SHP77 (cell line): ENCODE data around the gene ADD2.

Experiments used
- DNase-seq, 2 experiments: peaks; one replicate each; lab custom pipeline; 2025; lab: John Stamatoyannopoulos, UW

ADD2 gene

GRCh38 chr2:70785137-70785911 lies 17.3 kb upstream of the ADD2 start:
- DNase-seq: peak; percentile 24 to 35

GRCh38 chr2:70784320-70784719 lies 16.3 kb upstream of the ADD2 start:
- no peak for DNase-seq

GRCh38 chr2:70779911-70780545 lies 12.0 kb upstream of the ADD2 start:
- DNase-seq: no peak

- no peak for DNase-seq
These were observed 11.5 kb upstream of the ADD2 start for GRCh38 chr2:70779491-70779890.

GRCh38 chr2:70778676-70779075 lies 10.7 kb upstream of the ADD2 start:
- no peak for DNase-seq

GRCh38 chr2:70777450-70777849 lies 9.4 kb upstream of the ADD2 start:
- no peak for DNase-seq

GRCh38 chr2:70776266-70776665 lies 8.3 kb upstream of the ADD2 start:
- no peak for DNase-seq

GRCh38 chr2:70775141-70775540 lies 7.1 kb upstream of the ADD2 start:
- DNase-seq: no peak

GRCh38 chr2:70772486-70773155 lies 4.6 kb upstream of the ADD2 start:
- DNase-seq: no peak

GRCh38 chr2:70771446-70771845 lies 3.4 kb upstream of the ADD2 start:
- DNase-seq: no peak

- no peak for DNase-seq
These were observed 1.4 kb upstream of the ADD2 start for GRCh38 chr2:70769450-70769849.

GRCh38 chr2:70768590-70769085 lies 638 bp upstream of the ADD2 start:
- no peak for DNase-seq

- peak; percentile 19 to 32 for DNase-seq
These were observed 811 bp downstream of the ADD2 start for GRCh38 chr2:70767079-70767698.

- DNase-seq: no peak
These were observed 1.5 kb downstream of the ADD2 start for GRCh38 chr2:70766357-70767078.

GRCh38 chr2:70765507-70765906 lies 2.5 kb downstream of the ADD2 start:
- no peak for DNase-seq

- no peak for DNase-seq
These were observed 8.6 kb downstream of the ADD2 start for GRCh38 chr2:70759446-70759845.

- no peak for DNase-seq
These were observed 10.0 kb downstream of the ADD2 start for GRCh38 chr2:70757966-70758365.

- DNase-seq: no peak
These were observed 10.6 kb downstream of the ADD2 start for GRCh38 chr2:70757360-70757759.

GRCh38 chr2:70756128-70756527 lies 11.9 kb downstream of the ADD2 start:
- no peak for DNase-seq

- DNase-seq: no peak
These were observed 14.1 kb downstream of the ADD2 start for GRCh38 chr2:70753902-70754301.

GRCh38 chr2:70753031-70753430 lies 15.0 kb downstream of the ADD2 start:
- DNase-seq: no peak

- DNase-seq: no peak
These were observed 15.6 kb downstream of the ADD2 start for GRCh38 chr2:70752396-70752795.
